ENCODE results near the gene CEACAM6.
"Not testable (repeated sequence)": the region's sequence is repeated elsewhere in the genome, so short reads cannot be mapped to it uniquely, and the experiment has no call there.

Gene CEACAM6
- 0 reads per million in 2 experiments for total RNA-seq

DNA sequence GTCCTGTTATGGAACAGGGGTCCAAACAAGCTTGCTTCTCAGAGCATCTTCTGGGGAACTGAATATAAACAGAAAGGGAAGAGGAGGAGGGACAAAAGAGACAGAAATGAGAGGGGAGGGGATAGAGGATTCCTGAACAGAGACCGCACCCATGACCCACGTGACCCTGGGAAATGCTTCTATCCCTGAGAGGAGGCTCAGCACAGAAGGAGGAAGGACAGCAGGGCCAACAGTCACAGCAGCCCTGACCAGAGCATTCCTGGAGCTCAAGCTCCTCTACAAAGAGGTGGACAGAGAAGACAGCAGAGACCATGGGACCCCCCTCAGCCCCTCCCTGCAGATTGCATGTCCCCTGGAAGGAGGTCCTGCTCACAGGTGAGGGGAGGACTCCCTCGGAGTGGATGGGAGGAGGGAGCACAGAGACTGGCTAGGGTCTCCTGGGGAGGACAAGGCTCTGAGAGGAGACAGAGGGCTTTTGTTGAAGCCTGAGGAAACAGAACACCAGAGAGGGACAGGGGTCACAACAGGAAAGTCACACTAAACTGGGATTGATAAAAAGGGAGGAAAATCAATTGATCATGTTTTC lies at the start of gene CEACAM6:
Gene CEACAM6, plus strand, starts transcription at position 203 of the 586 bp plus-strand sequence. Its CDS starts 109 bp downstream, at position 312.
- DNase-seq (ENCODE audit: low read depth): no peak

- peak; percentile 45 for DNase-seq (ENCODE audit: low read depth)
Measured at GRCh38 chr19:41706741-41707501, 48.4 kb upstream of the CEACAM6 start.

DNA sequence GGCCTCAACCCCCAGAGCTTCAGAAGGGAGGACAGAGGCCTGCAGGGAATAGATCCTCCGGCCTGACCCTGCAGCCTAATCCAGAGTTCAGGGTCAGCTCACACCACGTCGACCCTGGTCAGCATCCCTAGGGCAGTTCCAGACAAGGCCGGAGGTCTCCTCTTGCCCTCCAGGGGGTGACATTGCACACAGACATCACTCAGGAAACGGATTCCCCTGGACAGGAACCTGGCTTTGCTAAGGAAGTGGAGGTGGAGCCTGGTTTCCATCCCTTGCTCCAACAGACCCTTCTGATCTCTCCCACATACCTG lies 47.9 kb upstream of the CEACAM6 start:
- DNase-seq (ENCODE audit: low read depth): no peak

DNA sequence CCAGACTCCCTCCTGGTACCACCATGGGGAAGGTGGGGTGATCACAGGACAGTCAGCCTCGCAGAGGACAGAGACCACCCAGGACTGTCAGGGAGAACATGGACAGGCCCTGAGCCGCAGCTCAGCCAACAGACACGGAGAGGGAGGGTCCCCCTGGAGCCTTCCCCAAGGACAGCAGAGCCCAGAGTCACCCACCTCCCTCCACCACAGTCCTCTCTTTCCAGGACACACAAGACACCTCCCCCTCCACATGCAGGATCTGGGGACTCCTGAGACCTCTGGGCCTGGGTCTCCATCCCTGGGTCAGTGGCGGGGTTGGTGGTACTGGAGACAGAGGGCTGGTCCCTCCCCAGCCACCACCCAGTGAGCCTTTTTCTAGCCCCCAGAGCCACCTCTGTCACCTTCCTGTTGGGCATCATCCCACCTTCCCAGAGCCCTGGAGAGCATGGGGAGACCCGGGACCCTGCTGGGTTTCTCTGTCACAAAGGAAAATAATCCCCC lies 47.4 kb upstream of the CEACAM6 start:
- DNase-seq (ENCODE audit: low read depth): no peak

GRCh38 chr19:41708481-41708880 lies 46.8 kb upstream of the CEACAM6 start, which contains the start of gene CEACAM5:
Gene CEACAM5 (plus strand): TSS chr19:41708626. CDS start chr19:41708732, 106 bp downstream.
- DNase-seq (ENCODE audit: low read depth): no peak

- not testable (repeated sequence) for DNase-seq (ENCODE audit: low read depth)
Measured at GRCh38 chr19:41709516-41709915, 45.8 kb upstream of the CEACAM6 start.

- no peak for DNase-seq (ENCODE audit: low read depth)
Measured at GRCh38 chr19:41709951-41710645, 45.2 kb upstream of the CEACAM6 start.

DNA sequence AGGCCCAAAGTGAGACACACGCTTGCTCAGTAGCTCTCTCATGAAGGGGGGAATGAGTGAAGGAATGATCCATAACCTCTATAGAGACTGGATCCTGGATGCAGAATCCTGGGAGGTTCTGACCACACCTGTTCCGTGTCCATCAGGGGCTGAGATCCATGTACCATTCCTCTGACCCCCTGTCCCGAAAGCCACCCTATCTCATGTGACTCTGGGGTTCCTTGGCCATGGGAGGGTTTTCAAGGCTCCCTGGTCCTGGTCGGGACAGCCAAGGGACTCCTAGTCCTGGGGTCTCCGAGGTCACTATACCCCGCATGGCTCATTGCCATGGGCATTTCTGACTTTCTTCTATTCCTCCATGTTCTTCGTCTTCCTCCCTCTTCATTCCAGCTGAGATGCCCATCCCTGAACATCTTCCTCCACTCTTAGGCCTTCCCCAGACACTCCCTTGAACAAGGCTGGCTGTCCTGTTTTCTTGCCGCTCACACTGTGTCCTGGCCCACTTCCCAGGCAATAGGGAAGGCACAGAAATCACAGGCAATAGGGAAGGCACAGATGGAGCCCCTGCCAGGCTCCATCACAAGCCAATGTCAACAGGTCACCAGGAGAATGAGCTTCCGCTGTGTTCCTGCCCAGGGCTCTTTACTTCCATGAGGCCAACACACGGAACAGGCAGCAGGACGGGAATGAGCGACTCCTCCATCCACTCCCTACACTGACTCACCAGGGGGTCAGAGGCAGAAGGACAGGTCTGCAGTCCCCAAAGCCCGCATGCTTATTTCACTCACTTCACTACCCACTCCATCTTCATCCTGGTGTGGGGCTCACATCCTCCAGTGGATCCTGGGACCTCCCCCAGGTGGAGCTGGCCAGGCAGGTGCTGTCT lies 43.7 kb upstream of the CEACAM6 start:
- DNase-seq (ENCODE audit: low read depth): no peak

- DNase-seq (ENCODE audit: low read depth): no peak
Measured at GRCh38 chr19:41714598-41714997, 40.7 kb upstream of the CEACAM6 start.

DNA sequence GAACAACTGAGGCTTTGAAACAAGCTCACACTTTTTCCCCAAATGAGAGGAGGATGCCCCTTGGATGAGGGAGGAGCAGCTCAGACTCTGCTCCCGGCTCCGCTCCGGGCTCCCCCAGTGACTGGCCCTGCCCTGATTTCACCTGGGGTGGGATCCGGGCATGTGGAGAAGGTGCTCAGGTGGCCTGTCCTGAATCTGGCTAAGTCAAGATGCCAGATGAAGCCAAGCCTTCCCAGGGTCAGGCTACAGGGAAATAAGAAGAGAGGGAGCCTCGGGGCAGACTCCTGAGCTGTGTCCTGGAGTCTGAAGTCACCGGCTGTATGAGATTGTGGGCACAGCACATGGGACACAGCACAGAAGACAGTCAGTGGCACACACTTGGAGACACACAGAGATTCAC lies 36.6 kb upstream of the CEACAM6 start:
- DNase-seq (ENCODE audit: low read depth): no peak

DNA sequence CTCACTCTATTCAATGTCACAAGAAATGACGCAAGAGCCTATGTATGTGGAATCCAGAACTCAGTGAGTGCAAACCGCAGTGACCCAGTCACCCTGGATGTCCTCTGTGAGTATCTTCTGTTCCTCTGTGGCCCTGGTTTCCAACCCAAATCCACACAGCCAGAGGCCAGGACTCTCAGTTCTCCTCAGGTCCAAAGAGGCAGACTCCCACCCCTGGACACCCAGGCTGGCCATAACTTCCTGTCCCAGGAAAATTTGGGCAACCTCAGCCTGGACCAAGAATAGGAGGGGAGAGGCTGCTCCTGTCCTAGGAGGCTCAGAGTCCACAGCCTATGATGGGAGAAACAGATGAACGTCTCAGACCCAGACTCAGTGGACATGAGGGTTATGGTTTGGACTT lies 35.2 kb upstream of the CEACAM6 start:
- no peak for DNase-seq (ENCODE audit: low read depth)

DNA sequence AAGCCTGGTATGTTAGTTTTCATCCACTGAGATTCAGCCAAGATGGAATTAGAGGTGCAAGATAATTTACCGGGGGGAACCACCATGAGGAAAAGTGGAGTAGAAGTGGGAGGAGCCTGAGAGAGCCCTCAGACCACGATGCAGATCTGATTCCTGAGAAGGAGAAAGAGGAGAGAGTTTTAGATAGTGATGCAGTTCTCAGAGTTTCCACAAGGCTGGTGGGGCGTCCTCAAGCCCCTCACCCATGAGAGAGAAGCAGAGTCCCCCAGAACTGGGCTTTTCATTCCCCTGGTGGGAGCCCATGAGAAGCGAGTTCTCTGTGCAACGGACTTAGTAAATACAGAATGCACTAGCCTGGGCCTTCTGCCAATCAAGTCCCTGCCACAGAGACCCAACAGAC lies 28.8 kb upstream of the CEACAM6 start:
- DNase-seq (ENCODE audit: low read depth): no peak

DNA sequence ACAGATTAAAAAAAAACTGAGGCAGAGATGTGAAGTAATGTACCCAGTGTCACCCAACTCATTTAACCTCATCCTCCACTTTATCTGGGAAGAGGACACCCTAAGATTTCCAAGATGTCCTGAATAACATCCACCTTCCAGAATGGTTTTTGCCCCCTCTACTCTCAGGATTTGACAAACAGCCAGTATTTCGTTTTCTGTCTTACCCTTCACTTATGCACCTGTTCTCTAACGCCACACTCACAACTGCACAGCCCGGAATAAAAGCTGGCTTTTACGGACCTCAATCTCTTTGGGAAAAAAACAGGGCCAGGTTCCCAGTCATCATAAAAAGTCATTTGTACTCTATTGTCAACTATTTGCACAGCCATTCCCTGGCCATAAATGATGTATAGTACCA lies 21.2 kb upstream of the CEACAM6 start:
- no peak for DNase-seq (ENCODE audit: low read depth)

GRCh38 chr19:41734585-41734984 lies 20.7 kb upstream of the CEACAM6 start:
- no peak for DNase-seq (ENCODE audit: low read depth)

GRCh38 chr19:41735071-41735600 lies 20.2 kb upstream of the CEACAM6 start:
- no peak for DNase-seq (ENCODE audit: low read depth)

DNA sequence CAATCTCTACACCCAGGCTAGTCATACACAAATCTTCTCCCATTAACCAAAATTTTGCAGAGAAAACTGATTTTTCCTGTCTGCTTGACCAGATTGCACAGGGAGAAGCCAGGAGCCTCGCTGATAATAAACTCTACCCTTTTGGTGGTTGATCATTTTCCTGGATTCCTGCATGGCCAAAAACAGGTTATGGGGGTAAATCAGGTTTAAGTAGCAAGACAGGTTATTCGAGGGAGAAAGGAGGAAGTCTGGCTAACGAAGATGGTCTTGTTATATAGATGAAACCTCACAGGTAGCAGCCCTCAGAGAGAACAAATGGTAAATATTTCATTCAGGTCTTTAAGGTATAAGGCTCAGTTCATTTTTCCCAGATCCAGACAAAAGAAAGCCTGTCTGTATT lies 16.0 kb upstream of the CEACAM6 start:
- DNase-seq (ENCODE audit: low read depth): no peak

GRCh38 chr19:41740415-41741243 lies 14.7 kb upstream of the CEACAM6 start:
- DNase-seq (ENCODE audit: low read depth): no peak

GRCh38 chr19:41741244-41741554 lies 14.1 kb upstream of the CEACAM6 start:
- no peak for DNase-seq (ENCODE audit: low read depth)

- no peak for DNase-seq (ENCODE audit: low read depth)
Measured at GRCh38 chr19:41744850-41745249, 10.5 kb upstream of the CEACAM6 start.

DNA sequence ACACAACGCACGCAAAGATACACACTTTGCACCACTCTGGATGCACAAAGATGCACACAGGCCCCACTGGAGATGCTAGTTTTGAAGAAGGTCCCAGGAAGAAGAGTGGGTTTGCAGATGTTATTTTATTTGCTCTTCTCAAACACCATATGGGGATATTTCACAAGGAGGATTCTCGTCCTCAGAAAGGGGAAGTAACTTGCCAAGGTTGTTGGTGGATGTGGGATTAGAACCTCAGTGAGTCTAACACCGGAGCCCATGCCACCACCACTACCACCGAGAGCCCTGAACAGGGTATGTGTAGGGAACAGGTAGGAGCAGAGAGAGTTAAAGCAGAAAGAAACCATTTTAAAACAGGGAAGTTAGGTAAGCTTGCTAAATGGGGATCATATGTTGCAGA lies 9.6 kb upstream of the CEACAM6 start:
- no peak for DNase-seq (ENCODE audit: low read depth)

Measured in T follicular helper cell (primary cell).